ENCODE results near the gene NOP56.

Gene NOP56

DNA sequence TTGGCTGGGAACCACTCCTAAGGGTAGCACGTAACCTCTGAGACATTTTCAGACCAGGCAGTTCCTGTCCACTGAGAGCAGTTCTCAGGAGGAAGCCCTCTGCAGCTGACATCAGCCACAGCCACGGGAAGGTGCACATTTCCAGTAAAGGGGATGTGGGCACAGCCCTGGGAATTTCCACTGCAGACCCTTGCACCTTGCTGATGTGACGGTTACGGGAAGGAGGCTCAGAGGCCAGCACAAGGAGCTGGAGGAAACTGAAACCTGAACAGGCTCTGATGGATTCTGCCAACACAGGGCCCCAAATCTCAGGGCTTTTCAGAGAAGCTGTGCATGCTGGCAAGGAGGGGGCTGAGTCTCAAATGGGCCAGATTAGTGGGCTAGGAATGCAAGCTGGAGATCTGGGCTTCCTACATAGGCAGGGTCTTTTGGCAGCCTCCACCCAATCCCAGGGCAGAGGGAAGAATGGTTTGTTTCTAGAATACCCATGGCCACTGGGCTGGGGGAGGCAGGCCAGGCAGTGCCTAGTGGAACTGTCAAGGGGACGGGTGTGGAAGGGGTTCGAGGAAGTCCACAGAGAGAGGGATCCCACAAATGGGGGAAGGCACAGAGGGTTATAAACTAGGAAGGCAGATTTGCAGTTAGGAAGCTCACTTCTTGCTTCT lies 54.4 kb downstream of the NOP56 start:
- DNase-seq, result no peak

- DNase-seq, result no peak
Observed at GRCh38 chr20:2707353-2708072, 55.1 kb downstream of the NOP56 start.

All from NCI-H2171 treated with DMSO at 0.1 percent for 48 hours (cell line).